Renal cortex interstitium (tissue), 11 donors: ENCODE results near the gene PLXNA3. TPM values are rescaled to one million over a fixed set of nuclear protein-coding genes. Genes with fewer than 3 reads are reported as not detected.
A peak's percentile ranks its signal among the peaks of the same experiment; 100 is the strongest.

Experiments used
- DNase-seq, 11 donors: peaks; one replicate each; pipeline ENCODE4 v3.0.0-alpha.2; 2013; ENCODE audit warnings: low read depth in 9 of 11, low spot score in 4 of 11; ENCODE audit errors: extremely low read depth in 1 of 11
- polyA plus RNA-seq, 3 donors: library from polyadenylated mRNA; unstranded; fragments of 120-200 nt; gene quantifications; one replicate each; pipeline ENCODE4 v1.2.1, GENCODE V29; 2013; ENCODE audit not compliant: insufficient read length in 3 of 3

Gene PLXNA3
- polyA plus RNA-seq, 3 donors = 52.8 to 72.0 (median 57.0) TPM

GRCh38 chrX:154470434-154470833 is 12.4 kb downstream of the PLXNA3 start:
- DNase-seq = no peak

DNA sequence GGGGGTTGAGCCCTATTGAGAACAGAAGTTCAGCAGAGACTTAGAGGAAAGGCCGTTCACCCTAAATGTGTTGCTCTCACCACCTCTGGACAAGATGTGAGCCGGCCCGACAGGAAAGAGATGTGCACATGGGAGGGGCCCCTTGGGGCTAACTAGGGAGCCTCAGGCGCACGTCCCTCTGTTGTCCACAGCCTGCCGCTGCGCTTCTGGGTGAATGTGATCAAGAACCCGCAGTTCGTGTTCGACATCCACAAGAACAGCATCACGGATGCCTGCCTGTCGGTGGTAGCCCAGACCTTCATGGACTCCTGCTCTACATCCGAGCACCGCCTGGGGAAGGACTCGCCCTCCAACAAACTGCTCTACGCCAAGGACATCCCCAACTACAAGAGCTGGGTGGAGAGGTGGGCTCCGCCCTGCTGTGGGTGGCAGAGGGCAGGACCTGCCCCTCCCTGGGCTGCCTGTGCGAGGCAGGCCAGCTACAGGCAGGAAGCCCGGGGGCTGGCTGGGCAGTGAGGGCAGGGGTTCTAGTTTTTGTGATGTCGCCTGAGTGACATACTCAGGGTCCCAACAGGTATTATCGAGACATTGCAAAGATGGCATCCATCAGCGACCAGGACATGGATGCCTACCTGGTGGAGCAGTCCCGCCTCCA is 13.0 kb downstream of the PLXNA3 start:
- DNase-seq = no peak

GRCh38 chrX:154471839-154472684 is 14.0 kb downstream of the PLXNA3 start:
- DNase-seq = no peak

DNA sequence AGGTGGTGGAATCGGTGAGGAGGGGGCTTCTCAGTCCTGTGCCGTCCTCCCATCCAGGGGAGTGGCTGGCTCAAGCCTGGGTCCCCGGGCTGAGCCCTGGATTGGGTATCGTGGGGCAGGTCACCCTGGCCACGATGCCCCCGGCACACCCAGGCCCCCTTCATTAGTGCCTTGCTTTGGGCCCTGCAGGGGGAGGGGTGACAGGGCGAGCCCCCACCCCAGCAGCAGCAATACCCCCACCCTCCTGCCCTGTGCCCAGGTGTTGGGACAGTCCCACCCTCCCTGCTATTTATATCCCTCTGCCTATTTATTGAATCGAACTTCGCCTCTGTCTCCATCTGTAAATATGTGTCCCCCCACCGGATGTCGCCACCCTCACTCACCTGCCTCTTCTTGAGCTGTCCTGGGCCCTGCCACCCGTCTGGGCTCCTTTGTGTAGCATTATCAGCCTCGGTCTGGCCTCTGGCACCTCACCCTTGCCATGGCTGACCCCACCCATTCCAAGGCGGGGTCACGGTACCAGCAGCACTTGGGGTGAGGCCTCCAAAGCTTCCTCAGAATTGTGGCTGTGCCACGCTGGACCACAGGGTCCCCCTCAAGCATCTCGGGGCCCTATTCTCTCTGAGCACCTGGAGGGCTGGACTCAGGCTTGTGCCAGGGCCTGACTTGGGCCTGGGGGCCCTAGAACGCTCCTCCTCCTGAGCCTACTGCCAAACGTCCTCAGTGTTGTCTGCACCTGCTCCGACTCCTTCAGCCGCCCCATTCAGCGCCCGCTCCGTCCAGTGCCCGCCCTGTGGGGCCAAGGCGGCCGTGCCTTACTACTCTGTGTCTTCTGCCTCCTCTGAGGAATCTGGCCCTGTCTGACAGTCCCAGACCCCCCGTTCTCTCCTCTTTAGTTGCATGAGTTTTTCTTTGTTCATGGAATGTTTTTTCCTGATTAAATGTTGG is 14.9 kb downstream of the PLXNA3 start:
- DNase-seq = no peak

DNA sequence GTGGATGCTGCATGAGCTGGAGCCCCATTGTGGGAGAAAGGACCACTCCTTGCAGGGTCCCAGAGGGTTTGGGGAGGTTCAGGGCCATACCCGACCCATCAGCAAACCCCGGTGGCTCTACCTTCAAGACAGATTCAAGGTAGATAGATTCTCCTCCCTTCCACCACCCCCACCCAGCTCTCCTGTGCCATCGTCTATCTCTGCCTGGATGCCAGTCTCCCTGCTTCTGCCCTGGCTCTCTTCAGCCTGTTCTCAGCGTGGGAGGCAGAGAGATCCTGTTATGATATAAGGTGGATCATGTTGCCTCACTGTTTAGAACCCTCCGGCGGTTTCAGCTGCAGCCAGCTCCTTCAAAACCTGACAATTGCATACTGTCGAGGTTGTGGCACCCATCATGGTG is 15.6 kb downstream of the PLXNA3 start:
- DNase-seq = no peak

GRCh38 chrX:154476821-154477220 is 18.7 kb downstream of the PLXNA3 start:
- no peak for DNase-seq

DNA sequence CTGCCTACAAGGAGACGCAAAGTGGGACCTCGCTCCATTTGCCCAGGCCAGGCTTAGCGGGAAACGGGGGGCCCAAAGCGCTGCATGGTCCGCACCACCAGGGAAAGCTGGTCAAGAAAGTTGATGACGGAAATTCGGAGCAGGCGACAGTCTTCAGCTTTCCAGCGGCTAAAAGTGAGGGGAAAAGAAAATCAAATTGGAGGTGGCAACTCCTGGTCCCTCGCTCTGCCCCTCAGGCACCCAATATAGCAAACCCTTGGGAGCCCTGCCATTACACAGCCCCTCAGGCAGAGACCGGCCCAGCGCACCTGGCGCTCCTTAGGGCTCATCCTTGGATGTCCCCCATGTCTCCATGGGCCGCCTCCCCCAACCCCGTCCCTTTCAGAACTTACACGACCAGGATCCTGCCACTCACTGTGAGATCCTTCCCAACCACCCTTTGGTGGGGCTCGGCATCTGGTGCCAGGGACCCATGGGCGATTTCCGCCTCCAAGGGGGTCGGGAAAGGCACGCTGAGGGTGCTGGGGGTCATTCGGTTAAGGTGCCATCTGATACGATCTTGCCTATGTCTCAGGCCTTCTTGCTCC is 19.9 kb downstream of the PLXNA3 start:
- no peak for DNase-seq

GRCh38 chrX:154478728-154479622 is 20.9 kb downstream of the PLXNA3 start, which contains the start of gene LAGE3:
Gene LAGE3 (minus strand): TSS chrX:154479281. CDS start chrX:154478915, 366 bp downstream.
- peak in 9 of 11 donors; percentile 64 to 81 (median 77) for DNase-seq

GRCh38 chrX:154481195-154481594 is 23.1 kb downstream of the PLXNA3 start:
- no peak for DNase-seq

DNA sequence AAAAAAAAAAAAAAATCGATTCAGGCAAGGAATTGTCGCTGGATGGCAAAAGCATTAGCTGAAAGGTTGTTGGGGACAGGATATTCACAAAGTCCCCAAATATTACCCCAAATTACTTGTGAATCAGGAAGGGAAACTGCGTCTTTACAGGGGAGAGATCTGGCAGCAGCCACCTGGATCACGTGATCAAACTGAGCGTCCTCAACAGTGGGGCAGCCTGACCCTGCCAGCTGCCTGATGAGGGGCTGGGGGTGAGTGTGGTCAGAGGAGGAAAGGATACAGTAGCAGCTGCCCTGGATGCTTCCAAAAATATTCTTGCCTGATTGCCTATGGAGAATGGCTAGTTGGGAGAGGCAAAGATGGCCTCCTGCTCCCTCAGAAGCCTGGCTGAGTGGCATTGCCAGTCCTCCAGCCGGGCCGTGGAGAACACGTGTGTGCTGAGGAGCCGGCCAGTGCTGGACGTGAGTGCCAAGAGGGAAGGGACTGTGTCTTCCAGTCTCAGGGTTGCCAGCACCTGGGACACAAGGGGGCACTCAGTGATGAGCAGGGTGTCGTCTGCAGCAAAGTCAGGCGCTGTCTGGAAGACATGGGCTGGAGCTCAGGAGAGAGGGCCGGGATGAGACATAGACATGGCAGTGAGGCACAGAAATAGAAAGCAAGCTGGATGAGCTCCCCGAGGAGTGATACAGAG is 24.0 kb downstream of the PLXNA3 start:
- DNase-seq = no peak

- no peak for DNase-seq
These were observed 24.7 kb downstream of the PLXNA3 start for GRCh38 chrX:154482786-154483185.

GRCh38 chrX:154483325-154483724 is 25.2 kb downstream of the PLXNA3 start:
- no peak for DNase-seq

- no peak for DNase-seq
These were observed 26.4 kb downstream of the PLXNA3 start for GRCh38 chrX:154484255-154485149.

- no peak for DNase-seq
These were observed 27.3 kb downstream of the PLXNA3 start for GRCh38 chrX:154485150-154486051.

GRCh38 chrX:154486052-154486395 is 27.9 kb downstream of the PLXNA3 start:
- no peak for DNase-seq
